Activated B cell treated with CpG ODN at 0.5 μM for 24 hours (primary cell): ENCODE measurements around the gene PRKCE. TPM values are rescaled to one million over a fixed set of nuclear protein-coding genes. Genes with fewer than 3 reads are reported as not detected.

Experiments used
- ATAC-seq: fragments of 200-7000 bp; cut with Tn5 transposase; one replicate; pipeline ENCODE4 v1.10.0; 2021; ENCODE audit warnings: low read depth, mild to moderate bottlenecking, moderate library complexity
- CTCF ChIA-PET: fragments of 350-600 bp; sonication (Branson Sonifier 250); formaldehyde crosslinking; loops from one replicate; lab custom pipeline; 2021; ENCODE audit warnings: antibody characterized with exemption; lab: Charles Lee
- POLR2A ChIA-PET: fragments of 350-600 bp; sonication (Branson Sonifier 250); formaldehyde crosslinking; loops from one replicate; lab custom pipeline; 2021; ENCODE audit warnings: antibody characterized with exemption; lab: Charles Lee
- DNase-seq: peaks from one replicate; pipeline ENCODE4 v3.0.0; 2022
- H3K27ac Mint-ChIP-seq: one replicate; pipeline ENCODE4 v1.8.0; 2020; ENCODE audit warnings: mixed read lengths
- H3K27me3 Mint-ChIP-seq: one replicate; pipeline ENCODE4 v1.8.0; 2021; ENCODE audit warnings: mixed read lengths
- H3K36me3 Mint-ChIP-seq: one replicate; pipeline ENCODE4 v1.8.0; 2021; ENCODE audit warnings: low read depth, mixed read lengths
- H3K4me1 Mint-ChIP-seq: one replicate; pipeline ENCODE4 v1.8.0; 2021; ENCODE audit warnings: mixed read lengths
- H3K4me3 Mint-ChIP-seq: one replicate; pipeline ENCODE4 v1.8.0; 2020; ENCODE audit warnings: mild to moderate bottlenecking, mixed read lengths
- H3K9me3 Mint-ChIP-seq: one replicate; pipeline ENCODE4 v1.8.0; 2020; ENCODE audit warnings: mixed read lengths
- intact Hi-C: fragments of 100-400 bp; cut with micrococcal nuclease; formaldehyde crosslinking; loops from one replicate; pipeline ENCODE4 v1.15.1; 2024
- total RNA-seq: library from RNA; stranded (reverse); gene quantifications from 2 replicates; pipeline ENCODE4 v1.2.3, GENCODE V29; 2022
- TF ChIP-seq, protein P1 (sequence below): fragments of 200-600 bp; IDR thresholded peaks from one replicate; pipeline ENCODE4 v1.8.0; 2022; ENCODE audit warnings: antibody characterized with exemption, mild to moderate bottlenecking

The PRKCE gene
- total RNA-seq, 1 donor from 2014 or later, result 53.8 TPM

DNA sequence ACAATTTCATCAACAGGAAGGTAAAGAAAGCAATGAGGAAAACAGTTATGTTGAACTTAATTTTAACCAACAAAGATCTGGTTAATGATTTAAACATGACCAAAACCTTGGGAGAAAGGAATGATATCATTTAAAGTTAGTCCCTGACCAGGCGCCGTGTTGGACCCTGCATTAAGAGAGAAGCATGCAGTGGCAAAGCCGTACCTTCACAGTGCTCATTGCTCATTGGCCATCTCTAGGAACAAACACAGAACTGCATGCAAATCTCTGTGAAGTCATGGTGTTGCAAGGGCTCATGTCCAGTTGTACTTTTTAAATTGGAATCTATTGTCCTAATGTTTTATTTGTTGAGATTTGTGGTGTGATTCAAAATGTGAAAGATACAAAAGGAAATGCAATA, 28.4 kb upstream of the PRKCE start:
- no peak for ATAC-seq
- Mint-ChIP-seq H3K4me3 (no peak overlapping the region), H3K9me3 (no peaks in the 10 kb centered on the region), H3K36me3 (no peaks in the 10 kb centered on the region), H3K27ac (no peak overlapping the region), H3K4me1 (no peaks in the 10 kb centered on the region), H3K27me3 (peaks cover 7% of the 10 kb centered on the region)
- POLR2A ChIA-PET, result no interaction called here
- TF ChIP-seq, protein P1, sequence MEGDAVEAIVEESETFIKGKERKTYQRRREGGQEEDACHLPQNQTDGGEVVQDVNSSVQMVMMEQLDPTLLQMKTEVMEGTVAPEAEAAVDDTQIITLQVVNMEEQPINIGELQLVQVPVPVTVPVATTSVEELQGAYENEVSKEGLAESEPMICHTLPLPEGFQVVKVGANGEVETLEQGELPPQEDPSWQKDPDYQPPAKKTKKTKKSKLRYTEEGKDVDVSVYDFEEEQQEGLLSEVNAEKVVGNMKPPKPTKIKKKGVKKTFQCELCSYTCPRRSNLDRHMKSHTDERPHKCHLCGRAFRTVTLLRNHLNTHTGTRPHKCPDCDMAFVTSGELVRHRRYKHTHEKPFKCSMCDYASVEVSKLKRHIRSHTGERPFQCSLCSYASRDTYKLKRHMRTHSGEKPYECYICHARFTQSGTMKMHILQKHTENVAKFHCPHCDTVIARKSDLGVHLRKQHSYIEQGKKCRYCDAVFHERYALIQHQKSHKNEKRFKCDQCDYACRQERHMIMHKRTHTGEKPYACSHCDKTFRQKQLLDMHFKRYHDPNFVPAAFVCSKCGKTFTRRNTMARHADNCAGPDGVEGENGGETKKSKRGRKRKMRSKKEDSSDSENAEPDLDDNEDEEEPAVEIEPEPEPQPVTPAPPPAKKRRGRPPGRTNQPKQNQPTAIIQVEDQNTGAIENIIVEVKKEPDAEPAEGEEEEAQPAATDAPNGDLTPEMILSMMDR, result no peak
- no peak for DNase-seq
- intact Hi-C loops, result no loop called here
- CTCF ChIA-PET, result no interaction called here

DNA sequence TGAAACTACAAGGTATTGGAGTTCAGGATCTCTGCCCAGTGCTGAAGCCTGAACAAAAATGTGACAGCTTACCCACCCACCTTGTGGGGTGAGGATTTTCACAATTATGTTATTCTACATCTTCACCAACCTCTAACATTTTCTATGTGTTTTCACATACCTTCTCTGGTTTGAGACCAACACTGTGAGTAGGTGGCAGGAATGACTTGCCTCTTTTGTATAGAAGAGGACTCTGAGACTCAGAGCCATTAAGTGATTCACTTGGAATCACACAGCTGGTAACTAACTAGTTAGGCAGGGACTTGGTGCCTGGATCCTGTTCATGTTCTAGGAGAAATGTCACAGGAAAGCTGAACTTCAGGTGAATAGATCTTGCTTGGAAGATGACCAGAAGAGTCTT, 25.7 kb upstream of the PRKCE start:
- intact Hi-C loops, result no loop called here
- TF ChIP-seq, protein P1, result no peak
- H3K4me1 Mint-ChIP-seq, result no peaks in the 10 kb centered on the region
- ATAC-seq (no peak), DNase-seq (no peak)
- no peaks in the 10 kb centered on the region for H3K9me3 Mint-ChIP-seq
- CTCF ChIA-PET, result no interaction called here
- H3K36me3 Mint-ChIP-seq, result no peaks in the 10 kb centered on the region
- peaks cover 21% of the 10 kb centered on the region for H3K27me3 Mint-ChIP-seq
- H3K27ac Mint-ChIP-seq, result no peak overlapping the region
- no peak overlapping the region for H3K4me3 Mint-ChIP-seq
- POLR2A ChIA-PET, result interaction anchor here (0.7 kb wide), 1 partner anchor 14 kb away, joined by 6 read pairs; no protein-coding TSS in a partner anchor

DNA sequence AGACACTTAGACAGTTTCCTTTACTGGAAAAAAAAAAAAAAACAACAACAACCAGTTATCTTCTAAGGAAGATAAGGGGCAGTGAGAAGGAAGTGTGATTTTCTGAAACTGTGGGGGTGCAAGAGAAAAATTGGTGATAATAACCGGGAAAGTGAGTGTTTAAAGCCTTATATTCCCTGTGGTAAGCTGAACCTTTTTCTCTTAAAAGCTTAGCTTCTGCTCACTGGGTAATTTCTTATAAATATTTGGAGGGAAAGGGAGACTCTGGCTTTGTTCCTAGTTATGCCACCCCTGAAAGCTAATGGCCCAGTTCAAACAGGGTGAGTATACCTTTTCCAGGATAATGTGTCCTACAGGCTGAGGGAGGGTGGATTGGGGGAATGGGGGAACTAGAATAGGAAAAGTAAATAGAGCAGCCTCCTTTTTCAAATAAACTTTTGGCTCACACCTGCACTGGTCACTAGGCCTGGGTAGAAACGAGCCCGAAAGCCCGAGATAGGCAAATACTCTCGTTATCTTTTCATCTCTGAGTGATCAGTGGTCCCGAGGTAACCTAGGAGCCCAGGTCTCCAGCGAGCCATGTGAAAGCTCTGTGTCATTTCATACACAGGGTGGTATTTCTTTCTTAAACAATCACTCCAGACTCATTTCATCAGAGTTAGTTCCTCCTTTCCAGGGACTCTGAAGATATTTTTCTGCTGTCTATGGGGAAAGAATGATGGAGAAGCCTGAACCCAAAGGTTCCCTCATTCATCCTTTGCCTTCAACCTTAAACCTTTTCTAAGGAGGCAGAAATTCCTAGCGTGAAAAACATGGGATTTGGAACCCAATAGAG, 24.9 kb upstream of the PRKCE start:
- Mint-ChIP-seq H3K4me3 (no peak overlapping the region), H3K4me1 (no peaks in the 10 kb centered on the region), H3K36me3 (no peaks in the 10 kb centered on the region), H3K27me3 (peaks cover 27% of the 10 kb centered on the region), H3K9me3 (no peaks in the 10 kb centered on the region), H3K27ac (no peak overlapping the region)
- no peak for DNase-seq
- ChIA-PET POLR2A (interaction anchor here (0.7 kb wide), 1 partner anchor 14 kb away, joined by 6 read pairs; no protein-coding TSS in a partner anchor), CTCF (no interaction called here)
- ATAC-seq, result no peak
- intact Hi-C loops, result no loop called here
- TF ChIP-seq, protein P1, result no peak

DNA sequence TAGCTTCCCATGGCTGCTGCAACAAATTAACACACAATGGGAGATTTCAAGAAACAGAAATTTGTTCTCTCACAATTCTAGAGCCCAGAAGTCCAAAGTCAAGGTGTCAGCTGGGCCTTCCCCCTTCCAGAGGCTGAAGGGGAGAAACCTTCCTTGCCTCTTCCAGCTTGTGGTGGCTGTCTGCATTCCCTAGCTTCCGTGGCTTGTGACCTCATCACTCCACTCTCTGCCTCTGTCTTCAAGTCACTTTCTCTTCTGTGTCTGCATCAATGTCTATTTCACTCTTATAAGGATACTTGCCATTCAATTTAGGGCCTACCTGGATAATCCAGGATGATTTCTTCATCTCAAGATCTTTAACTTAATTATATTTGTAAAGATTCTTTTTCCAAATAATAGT, 23.6 kb upstream of the PRKCE start:
- TF ChIP-seq, protein P1, result no peak
- DNase-seq, result no peak
- Mint-ChIP-seq H3K36me3 (no peaks in the 10 kb centered on the region), H3K4me3 (no peak overlapping the region), H3K27me3 (peaks cover 33% of the 10 kb centered on the region), H3K4me1 (no peaks in the 10 kb centered on the region), H3K27ac (no peak overlapping the region), H3K9me3 (no peaks in the 10 kb centered on the region)
- ChIA-PET CTCF (interaction anchor here (0.6 kb wide), 1 partner anchor 307 kb away, joined by 3 read pairs; no protein-coding TSS in a partner anchor), POLR2A (no interaction called here)
- no peak for ATAC-seq
- intact Hi-C loops, result no loop called here

DNA sequence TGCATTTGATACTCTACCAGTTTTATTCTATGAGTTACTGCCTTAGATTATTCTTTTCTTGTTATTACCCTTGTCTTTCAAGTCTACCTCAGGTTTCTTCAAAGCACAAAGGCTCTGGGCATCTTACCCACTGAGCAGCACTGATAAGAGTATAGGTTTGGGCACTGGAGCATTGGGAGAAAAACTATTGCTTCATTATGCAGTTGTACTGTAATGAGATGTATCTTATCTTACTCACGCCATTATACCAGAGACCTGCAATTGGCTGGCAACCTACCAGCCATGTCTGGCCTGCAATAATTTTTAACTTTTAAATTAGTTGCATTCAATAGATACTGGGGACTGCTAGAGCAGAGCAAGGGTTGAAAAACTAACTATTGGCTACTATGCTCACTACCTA, 21.5 kb upstream of the PRKCE start:
- Mint-ChIP-seq H3K36me3 (no peaks in the 10 kb centered on the region), H3K27ac (no peak overlapping the region), H3K4me3 (no peak overlapping the region), H3K9me3 (no peaks in the 10 kb centered on the region), H3K27me3 (peaks cover 36% of the 10 kb centered on the region), H3K4me1 (no peaks in the 10 kb centered on the region)
- ATAC-seq, result no peak
- intact Hi-C loops, result no loop called here
- CTCF ChIA-PET, result no interaction called here
- POLR2A ChIA-PET, result no interaction called here
- no peak for DNase-seq
- TF ChIP-seq, protein P1, result no peak
